Breast epithelium (tissue), 4 donors: ENCODE data around the gene LPP. TPM values are rescaled to one million over a fixed set of nuclear protein-coding genes. Genes with fewer than 3 reads are reported as not detected.

ENCODE experiments used
- DNase-seq, 2 donors: peaks; one replicate each; pipeline ENCODE4 v3.0.0-alpha.2; 2019; ENCODE audit warnings: low spot score in 2 of 2
- H3K27ac ChIP-seq, 2 donors: fragments of 200-600 bp; sonication (generic) in 1 of 2; one replicate each; pipeline ENCODE4 v1.5.1; 2016 to 2019; ENCODE audit warnings: mild to moderate bottlenecking in 1 of 2
- H3K27me3 ChIP-seq, 2 donors: fragments of 200-600 bp; sonication (generic) in 1 of 2; one replicate each; pipeline versions ENCODE4 v1.5.1 to v1.6.0; 2017 to 2019; ENCODE audit warnings: control low read depth in 1 of 2, mild to moderate bottlenecking in 1 of 2
- H3K36me3 ChIP-seq: fragments of 200-600 bp; one replicate; pipeline ENCODE4 v1.5.1; 2019
- H3K4me1 ChIP-seq, 2 donors: fragments of 200-600 bp; sonication (generic); one replicate each; pipeline ENCODE4 v1.5.1; 2016 to 2019; ENCODE audit warnings: control low read depth in 1 of 2
- H3K4me3 ChIP-seq, 3 donors: fragments of 200-600 bp; sonication (generic); 1 replicate in 2 of 3; 2 replicates in 1 of 3; pipeline ENCODE4 v1.5.1; 2016 to 2019; ENCODE audit warnings: mild to moderate bottlenecking in 3 of 3, moderate library complexity in 2 of 3
- H3K9me3 ChIP-seq, 2 donors: fragments of 200-600 bp; sonication (generic) in 1 of 2; one replicate each; pipeline ENCODE4 v1.5.1; 2016 to 2019; ENCODE audit warnings: control low read depth in 1 of 2
- POLR2A ChIP-seq: fragments of 450-650 bp; IDR thresholded peaks from one replicate; pipeline ENCODE4 v1.6.1; 2016; ENCODE audit warnings: antibody characterized with exemption, mild to moderate bottlenecking, moderate library complexity
- POLR2AphosphoS5 ChIP-seq, 3 donors: sonication (generic); formaldehyde crosslinking; IDR thresholded peaks; one replicate each; pipeline ENCODE4 v1.6.1; 2017; ENCODE audit warnings: antibody characterized with exemption in 3 of 3
- intact Hi-C: fragments of 100-400 bp; cut with DNase I; formaldehyde crosslinking; loops from one replicate; pipeline ENCODE4 v1.15.1; 2023; ENCODE audit warnings: low total_unique reads
- total RNA-seq, 3 donors: library from RNA; depleted of rRNA; stranded (reverse); fragments of >200 nt; gene quantifications; one replicate each; pipeline ENCODE4 v1.1.0, GENCODE V29; 2016
- TF ChIP-seq, protein P1 (sequence below), 3 donors: fragments of 450-650 bp; IDR thresholded peaks; one replicate each; pipeline ENCODE4 v1.5.1; 2016 to 2017; ENCODE audit warnings: antibody characterized with exemption in 3 of 3, mild to moderate bottlenecking in 3 of 3, moderate library complexity in 3 of 3

LPP gene
- total RNA-seq, 3 donors from 2014 or later: 135 to 183 (median 147) TPM

DNA sequence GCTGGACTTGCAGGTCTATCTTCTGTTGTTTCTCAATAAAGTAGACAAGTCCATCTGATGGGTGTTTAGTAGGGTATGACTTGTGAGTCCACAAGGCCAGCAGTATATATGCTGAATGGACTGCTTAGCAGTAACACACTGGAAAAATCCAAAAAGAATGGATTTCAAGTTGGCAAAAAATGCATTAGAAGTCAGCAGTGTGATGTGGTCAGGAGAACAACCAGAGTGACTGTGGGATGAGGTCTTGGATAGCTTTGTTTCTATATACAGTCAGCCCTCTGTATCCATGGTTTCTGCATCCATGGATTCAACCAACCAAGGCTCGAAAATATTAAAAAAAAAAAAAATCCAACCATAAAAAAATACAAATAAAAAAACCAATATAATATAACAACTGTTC lies 55.8 kb downstream of the LPP start:
- no peak overlapping the region for H3K4me3 ChIP-seq
- H3K4me1 ChIP-seq: no peaks in the 10 kb centered on the region
- intact Hi-C loops: no loop called here
- TF ChIP-seq POLR2A (no peak), POLR2AphosphoS5 (IDR thresholded peaks at IDR 0.05) (no peak)
- TF ChIP-seq, protein P1, sequence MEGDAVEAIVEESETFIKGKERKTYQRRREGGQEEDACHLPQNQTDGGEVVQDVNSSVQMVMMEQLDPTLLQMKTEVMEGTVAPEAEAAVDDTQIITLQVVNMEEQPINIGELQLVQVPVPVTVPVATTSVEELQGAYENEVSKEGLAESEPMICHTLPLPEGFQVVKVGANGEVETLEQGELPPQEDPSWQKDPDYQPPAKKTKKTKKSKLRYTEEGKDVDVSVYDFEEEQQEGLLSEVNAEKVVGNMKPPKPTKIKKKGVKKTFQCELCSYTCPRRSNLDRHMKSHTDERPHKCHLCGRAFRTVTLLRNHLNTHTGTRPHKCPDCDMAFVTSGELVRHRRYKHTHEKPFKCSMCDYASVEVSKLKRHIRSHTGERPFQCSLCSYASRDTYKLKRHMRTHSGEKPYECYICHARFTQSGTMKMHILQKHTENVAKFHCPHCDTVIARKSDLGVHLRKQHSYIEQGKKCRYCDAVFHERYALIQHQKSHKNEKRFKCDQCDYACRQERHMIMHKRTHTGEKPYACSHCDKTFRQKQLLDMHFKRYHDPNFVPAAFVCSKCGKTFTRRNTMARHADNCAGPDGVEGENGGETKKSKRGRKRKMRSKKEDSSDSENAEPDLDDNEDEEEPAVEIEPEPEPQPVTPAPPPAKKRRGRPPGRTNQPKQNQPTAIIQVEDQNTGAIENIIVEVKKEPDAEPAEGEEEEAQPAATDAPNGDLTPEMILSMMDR (IDR thresholded peaks at IDR 0.05): no peak
- H3K27ac ChIP-seq: no peak overlapping the region
- DNase-seq: no peak
- H3K27me3 ChIP-seq: no peaks in the 10 kb centered on the region
- H3K36me3 ChIP-seq: no peaks in the 10 kb centered on the region
- H3K9me3 ChIP-seq: no peaks in the 10 kb centered on the region

DNA sequence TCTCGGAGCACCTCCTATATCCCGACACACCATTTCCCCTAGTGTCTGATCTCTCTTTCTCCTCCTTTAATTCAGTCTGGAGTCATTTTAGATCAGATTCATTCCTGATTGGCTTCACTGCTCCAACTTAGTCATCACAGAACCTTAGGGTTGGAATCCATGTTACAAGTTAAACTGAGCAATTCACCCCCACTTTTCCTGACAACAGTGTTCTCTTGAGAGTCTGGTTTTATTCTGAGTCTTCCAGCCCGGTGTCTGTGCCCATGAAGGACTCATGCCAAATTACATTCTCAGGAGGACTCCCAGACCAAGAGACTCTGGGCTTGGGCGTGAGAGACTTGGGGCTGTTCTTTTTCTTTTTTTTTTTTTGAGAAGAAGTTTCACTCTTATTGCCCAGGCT lies 57.5 kb downstream of the LPP start:
- Histone ChIP-seq H3K4me3 (no peak overlapping the region), H3K27me3 (no peaks in the 10 kb centered on the region), H3K4me1 (no peaks in the 10 kb centered on the region), H3K27ac (peak overlapping the region; percentile 19 to 81), H3K36me3 (no peaks in the 10 kb centered on the region), H3K9me3 (no peaks in the 10 kb centered on the region)
- no peak for DNase-seq
- TF ChIP-seq POLR2A (no peak), POLR2AphosphoS5 (IDR thresholded peaks at IDR 0.05) (no peak)
- TF ChIP-seq, protein P1 (IDR thresholded peaks at IDR 0.05): no peak
- intact Hi-C loops: no loop called here

- DNase-seq: no peak
- Histone ChIP-seq H3K4me3 (peak overlapping the region in 2 of 3 donors; percentile 20 to 31), H3K9me3 (no peaks in the 10 kb centered on the region), H3K4me1 (no peaks in the 10 kb centered on the region), H3K27me3 (no peaks in the 10 kb centered on the region), H3K36me3 (no peaks in the 10 kb centered on the region), H3K27ac (peak overlapping the region; percentile 31 to 81)
- TF ChIP-seq POLR2A: no peak
- TF ChIP-seq POLR2AphosphoS5 (IDR thresholded peaks at IDR 0.05): no peak
- TF ChIP-seq, protein P1 (IDR thresholded peaks at IDR 0.05): no peak
- intact Hi-C loops: no loop called here
These were observed 58.5 kb downstream of the LPP start for GRCh38 chr3:188212308-188212969.

DNA sequence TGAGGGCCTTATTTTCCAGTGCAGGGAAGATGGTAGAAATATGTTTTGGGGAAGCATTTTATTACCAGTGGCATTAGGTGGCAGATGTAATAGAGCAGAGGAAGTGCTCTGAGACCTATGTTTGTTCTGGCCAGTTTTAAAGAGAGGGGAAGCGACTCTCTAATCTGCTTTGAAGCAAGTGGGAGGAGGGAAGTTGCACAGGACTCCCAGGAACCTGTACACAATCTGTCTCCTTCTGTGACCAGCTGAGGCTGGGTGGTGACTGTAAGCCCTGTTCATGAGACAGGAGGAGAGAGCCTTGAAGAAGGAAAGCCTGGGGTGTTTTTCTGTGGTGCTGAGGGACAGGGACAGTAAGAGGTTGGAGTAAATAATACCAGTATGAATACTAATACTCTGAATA lies 60.5 kb downstream of the LPP start:
- Histone ChIP-seq H3K27ac (peak overlapping the region in 1 of 2 donors; percentile 41), H3K4me1 (no peaks in the 10 kb centered on the region), H3K4me3 (peak overlapping the region in 1 of 3 donors; percentile 20), H3K9me3 (no peaks in the 10 kb centered on the region), H3K27me3 (no peaks in the 10 kb centered on the region), H3K36me3 (no peaks in the 10 kb centered on the region)
- intact Hi-C loops: no loop called here
- TF ChIP-seq, protein P1 (IDR thresholded peaks at IDR 0.05): no peak
- TF ChIP-seq POLR2AphosphoS5 (IDR thresholded peaks at IDR 0.05): no peak
- DNase-seq: no peak

GRCh38 chr3:188215129-188215528 lies 61.2 kb downstream of the LPP start:
- TF ChIP-seq, protein P1 (IDR thresholded peaks at IDR 0.05): no peak
- TF ChIP-seq POLR2A (no peak), POLR2AphosphoS5 (IDR thresholded peaks at IDR 0.05) (no peak)
- H3K4me3 ChIP-seq: peak overlapping the region in 1 of 3 donors; percentile 9
- intact Hi-C loops: no loop called here

More at GRCh38 chr3:188215129-188215528, 61.2 kb downstream of the LPP start:
- Histone ChIP-seq H3K36me3 (no peaks in the 10 kb centered on the region), H3K4me1 (no peaks in the 10 kb centered on the region), H3K27me3 (no peaks in the 10 kb centered on the region), H3K9me3 (no peaks in the 10 kb centered on the region), H3K27ac (peak overlapping the region in 1 of 2 donors; percentile 52)
- DNase-seq: no peak
